22Rv1 (cell line): Measurements from ENCODE around the gene SLC22A7.

ENCODE experiments used
- ZFX ChIP-seq: fragments of 450-650 bp; IDR thresholded peaks from 2 replicates; pipeline ENCODE4 v1.6.1; 2017; ENCODE audit warnings: antibody characterized with exemption, borderline replicate concordance
- TF ChIP-seq, protein P1 (sequence below): fragments of 450-650 bp; IDR thresholded peaks from 2 replicates; pipeline ENCODE4 v1.5.1; 2017; ENCODE audit warnings: mild to moderate bottlenecking

DNA sequence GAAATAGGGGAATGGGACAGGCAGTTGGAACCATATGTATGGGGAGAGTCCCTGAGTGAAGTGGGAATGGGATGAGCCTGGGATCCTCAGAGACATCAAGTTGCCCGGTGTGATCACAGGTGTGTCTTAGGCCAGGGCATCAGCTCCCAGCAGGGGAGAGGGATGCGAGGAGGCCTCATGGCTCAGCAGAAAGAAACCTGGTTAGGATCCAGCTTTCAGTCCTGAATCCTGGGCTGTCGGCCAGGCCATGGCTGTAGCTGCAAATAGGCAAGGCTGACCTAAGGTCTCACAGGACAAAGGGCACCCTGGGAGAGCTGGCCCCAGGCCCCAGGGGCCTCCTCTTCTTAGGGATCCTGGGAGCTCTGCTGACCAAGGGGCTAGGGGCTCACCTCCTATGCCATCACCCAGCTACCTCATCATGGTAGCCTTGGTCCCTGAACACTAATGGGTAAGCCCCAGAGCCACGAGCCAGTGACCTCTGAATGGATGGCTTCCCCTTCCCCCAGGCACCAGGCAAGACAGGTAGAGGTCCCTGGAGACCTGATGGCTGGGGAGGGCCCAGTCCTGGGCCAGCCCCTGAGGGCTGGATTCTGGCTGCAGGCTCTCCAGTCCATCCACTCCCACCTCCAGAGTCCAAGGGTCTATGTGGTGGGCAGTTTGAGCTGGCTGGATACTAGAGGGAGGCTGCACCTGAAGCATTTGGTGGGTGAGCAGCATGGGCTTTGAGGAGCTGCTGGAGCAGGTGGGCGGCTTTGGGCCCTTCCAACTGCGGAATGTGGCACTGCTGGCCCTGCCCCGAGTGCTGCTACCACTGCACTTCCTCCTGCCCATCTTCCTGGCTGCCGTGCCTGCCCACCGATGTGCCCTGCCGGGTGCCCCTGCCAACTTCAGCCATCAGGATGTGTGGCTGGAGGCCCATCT lies at the start of gene SLC22A7:
- TF ChIP-seq, protein P1, sequence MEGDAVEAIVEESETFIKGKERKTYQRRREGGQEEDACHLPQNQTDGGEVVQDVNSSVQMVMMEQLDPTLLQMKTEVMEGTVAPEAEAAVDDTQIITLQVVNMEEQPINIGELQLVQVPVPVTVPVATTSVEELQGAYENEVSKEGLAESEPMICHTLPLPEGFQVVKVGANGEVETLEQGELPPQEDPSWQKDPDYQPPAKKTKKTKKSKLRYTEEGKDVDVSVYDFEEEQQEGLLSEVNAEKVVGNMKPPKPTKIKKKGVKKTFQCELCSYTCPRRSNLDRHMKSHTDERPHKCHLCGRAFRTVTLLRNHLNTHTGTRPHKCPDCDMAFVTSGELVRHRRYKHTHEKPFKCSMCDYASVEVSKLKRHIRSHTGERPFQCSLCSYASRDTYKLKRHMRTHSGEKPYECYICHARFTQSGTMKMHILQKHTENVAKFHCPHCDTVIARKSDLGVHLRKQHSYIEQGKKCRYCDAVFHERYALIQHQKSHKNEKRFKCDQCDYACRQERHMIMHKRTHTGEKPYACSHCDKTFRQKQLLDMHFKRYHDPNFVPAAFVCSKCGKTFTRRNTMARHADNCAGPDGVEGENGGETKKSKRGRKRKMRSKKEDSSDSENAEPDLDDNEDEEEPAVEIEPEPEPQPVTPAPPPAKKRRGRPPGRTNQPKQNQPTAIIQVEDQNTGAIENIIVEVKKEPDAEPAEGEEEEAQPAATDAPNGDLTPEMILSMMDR, result no peak
- no peak for TF ChIP-seq ZFX
